H9 (cell line): Measurements from ENCODE around the gene ALCAM. TPM values are rescaled to one million over a fixed set of nuclear protein-coding genes. Genes with fewer than 3 reads are reported as not detected.

Experiments
- DNase-seq: peaks from one replicate; pipeline ENCODE4 v3.0.0-alpha.2; 2017
- H2AFZ ChIP-seq: one replicate; pipeline ENCODE4 v1.6.1; 2013; ENCODE audit warnings: mild to moderate bottlenecking, low read length, control low read depth, moderate library complexity
- H2AK5ac ChIP-seq: 2 replicates; pipeline ENCODE4 v1.6.1; 2013; ENCODE audit warnings: low read length, control low read depth, mixed read lengths; ENCODE audit not compliant: insufficient read length
- H2BK120ac ChIP-seq: one replicate; pipeline ENCODE4 v1.6.1; 2013; ENCODE audit warnings: low read depth, mild to moderate bottlenecking, low read length, control low read depth, inconsistent platforms; ENCODE audit not compliant: poor library complexity, severe bottlenecking
- H2BK12ac ChIP-seq: 2 replicates; pipeline ENCODE4 v1.6.1; 2013; ENCODE audit warnings: low read length, control low read depth, mixed read lengths, low read depth; ENCODE audit not compliant: insufficient read length
- H2BK15ac ChIP-seq: 2 replicates; pipeline ENCODE4 v1.6.1; 2013; ENCODE audit warnings: low read depth, low read length, control low read depth
- H2BK20ac ChIP-seq: one replicate; pipeline ENCODE4 v1.6.1; 2013; ENCODE audit warnings: low read depth, mild to moderate bottlenecking, low read length, control low read depth, inconsistent platforms; ENCODE audit not compliant: poor library complexity, severe bottlenecking
- H2BK5ac ChIP-seq: 2 replicates; pipeline ENCODE4 v1.6.1; 2013; ENCODE audit warnings: low read length, control low read depth, mixed read lengths; ENCODE audit not compliant: insufficient read length
- H3K14ac ChIP-seq: 2 replicates; pipeline ENCODE4 v1.6.1; 2013; ENCODE audit warnings: low read length, control low read depth; ENCODE audit not compliant: insufficient read depth
- H3K18ac ChIP-seq: 2 replicates; pipeline ENCODE4 v1.6.1; 2013; ENCODE audit warnings: low read depth, mild to moderate bottlenecking, mixed read lengths, low read length, control low read depth; ENCODE audit not compliant: insufficient read length
- H3K23ac ChIP-seq: 2 replicates; pipeline ENCODE4 v1.6.1; 2013; ENCODE audit warnings: low read length, control low read depth, mixed read lengths, low read depth; ENCODE audit not compliant: insufficient read length
- H3K23me2 ChIP-seq: 2 replicates; pipeline ENCODE4 v1.6.1; 2013; ENCODE audit warnings: low read depth, mild to moderate bottlenecking, mixed read lengths, low read length, control low read depth; ENCODE audit not compliant: insufficient read length, poor library complexity, severe bottlenecking
- H3K27ac ChIP-seq: 2 replicates; pipeline ENCODE4 v1.5.1; 2013; ENCODE audit warnings: low read length, control low read depth, mixed read lengths, low read depth; ENCODE audit not compliant: insufficient read length
- H3K27me3 ChIP-seq: 2 replicates; pipeline ENCODE4 v1.6.1; 2013; ENCODE audit warnings: low read length, control low read depth, inconsistent platforms; ENCODE audit not compliant: insufficient read depth
- H3K4ac ChIP-seq: 2 replicates; pipeline ENCODE4 v1.6.1; 2013; ENCODE audit warnings: low read depth, mild to moderate bottlenecking, control low read depth, inconsistent platforms, low read length, moderate library complexity
- H3K4me1 ChIP-seq: 2 replicates; pipeline ENCODE4 v1.6.1; 2013; ENCODE audit warnings: low read length, control low read depth, inconsistent platforms; ENCODE audit not compliant: insufficient read depth
- H3K4me2 ChIP-seq: 2 replicates; pipeline ENCODE4 v1.6.1; 2013; ENCODE audit warnings: low read length, control low read depth, mixed read lengths; ENCODE audit not compliant: insufficient read length, insufficient read depth
- H3K56ac ChIP-seq: 2 replicates; pipeline ENCODE4 v1.6.1; 2013; ENCODE audit warnings: low read depth, mild to moderate bottlenecking, mixed read lengths, low read length, control low read depth; ENCODE audit not compliant: insufficient read length
- H3K79me1 ChIP-seq: 2 replicates; pipeline ENCODE4 v1.6.1; 2013; ENCODE audit warnings: low read depth, mild to moderate bottlenecking, moderate library complexity, low read length, control low read depth, inconsistent platforms; ENCODE audit not compliant: insufficient read depth, poor library complexity, severe bottlenecking
- H3K79me2 ChIP-seq: 2 replicates; pipeline ENCODE4 v1.6.1; 2013; ENCODE audit warnings: low read length, control low read depth, inconsistent platforms; ENCODE audit not compliant: insufficient read depth
- H3K9ac ChIP-seq: 2 replicates; pipeline ENCODE4 v1.6.1; 2013; ENCODE audit warnings: low read length, control low read depth, mixed read lengths; ENCODE audit not compliant: insufficient read length; ENCODE audit errors: extremely low read depth
- H3K9me3 ChIP-seq: one replicate; pipeline ENCODE4 v1.6.1; 2013; ENCODE audit warnings: low read depth, low read length, inconsistent platforms; ENCODE audit not compliant: control insufficient read depth
- H3T11ph ChIP-seq: one replicate; pipeline ENCODE4 v1.6.1; 2013; ENCODE audit warnings: mild to moderate bottlenecking, low read length, control low read depth, inconsistent platforms
- H4K20me1 ChIP-seq: one replicate; pipeline ENCODE4 v1.6.1; 2013; ENCODE audit not compliant: control insufficient read depth, insufficient read length, insufficient read depth
- H4K5ac ChIP-seq: 2 replicates; pipeline ENCODE4 v1.6.1; 2013; ENCODE audit warnings: low read depth, mild to moderate bottlenecking, mixed read lengths, low read length, control low read depth; ENCODE audit not compliant: insufficient read length
- H4K8ac ChIP-seq: replicated peaks from 2 replicates; pipeline ENCODE4 v1.6.1; 2013; ENCODE audit warnings: low read length, control low read depth, mixed read lengths, low read depth; ENCODE audit not compliant: insufficient read length
- H4K91ac ChIP-seq: 2 replicates; pipeline ENCODE4 v1.6.1; 2013; ENCODE audit warnings: low read depth, mild to moderate bottlenecking, moderate library complexity, mixed read lengths, low read length, control low read depth; ENCODE audit not compliant: insufficient read length
- H3K27ac Mint-ChIP-seq, 3 experiments: 2 replicates in 2 of 3; 3 replicates in 1 of 3; pipeline ENCODE4 v1.8.0; 2020 to 2021; ENCODE audit warnings: mixed read lengths in 3 of 3, mild to moderate bottlenecking in 1 of 3, moderate library complexity in 1 of 3
- H3K27me3 Mint-ChIP-seq: 2 replicates; pipeline ENCODE4 v1.8.0; 2021; ENCODE audit warnings: low read depth, mild to moderate bottlenecking, moderate library complexity, mixed read lengths
- H3K36me3 Mint-ChIP-seq, 3 experiments: 2 replicates in 2 of 3; 3 replicates in 1 of 3; pipeline ENCODE4 v1.8.0; 2020 to 2021; ENCODE audit warnings: low read depth in 3 of 3, mixed read lengths in 3 of 3; ENCODE audit not compliant: insufficient read depth in 1 of 3
- H3K4me1 Mint-ChIP-seq, 2 experiments: 2 replicates each; pipeline ENCODE4 v1.8.0; 2020; ENCODE audit warnings: mixed read lengths in 2 of 2
- H3K4me3 Mint-ChIP-seq, 2 experiments: 2 replicates in 1 of 2; 3 replicates in 1 of 2; pipeline ENCODE4 v1.8.0; 2020 to 2021; ENCODE audit warnings: mild to moderate bottlenecking in 2 of 2, mixed read lengths in 2 of 2, moderate library complexity in 1 of 2
- H3K9me3 Mint-ChIP-seq, 2 experiments: 2 replicates in 1 of 2; 3 replicates in 1 of 2; pipeline ENCODE4 v1.8.0; 2020; ENCODE audit warnings: mild to moderate bottlenecking in 2 of 2, mixed read lengths in 2 of 2, moderate library complexity in 1 of 2
- CTCF ChIP-seq: fragments of 200-600 bp; sonication (generic); conservative IDR thresholded peaks from 3 replicates; pipeline ENCODE4 v1.8.0; 2021; ENCODE audit warnings: antibody characterized with exemption, mild to moderate bottlenecking
- WGBS: extraction: QIAGEN DNeasy Blood & Tissue Kit; methylation state at CpG from one replicate; pipeline ENCODE4 v1.1.7; 2013; ENCODE audit warnings: missing lambda C conversion rate, low lambda C conversion rate, mixed read lengths; ENCODE audit not compliant: insufficient read length; ENCODE audit errors: extremely low coverage; 5-methylcytosine and 5-hydroxymethylcytosine counted together
- total RNA-seq: library from RNA; stranded (reverse); gene quantifications from 2 replicates; pipeline ENCODE4 v1.2.1, GENCODE V29; 2021

ALCAM gene
- total RNA-seq, 1 experiment from 2014 or later, result 43.7 TPM

DNA sequence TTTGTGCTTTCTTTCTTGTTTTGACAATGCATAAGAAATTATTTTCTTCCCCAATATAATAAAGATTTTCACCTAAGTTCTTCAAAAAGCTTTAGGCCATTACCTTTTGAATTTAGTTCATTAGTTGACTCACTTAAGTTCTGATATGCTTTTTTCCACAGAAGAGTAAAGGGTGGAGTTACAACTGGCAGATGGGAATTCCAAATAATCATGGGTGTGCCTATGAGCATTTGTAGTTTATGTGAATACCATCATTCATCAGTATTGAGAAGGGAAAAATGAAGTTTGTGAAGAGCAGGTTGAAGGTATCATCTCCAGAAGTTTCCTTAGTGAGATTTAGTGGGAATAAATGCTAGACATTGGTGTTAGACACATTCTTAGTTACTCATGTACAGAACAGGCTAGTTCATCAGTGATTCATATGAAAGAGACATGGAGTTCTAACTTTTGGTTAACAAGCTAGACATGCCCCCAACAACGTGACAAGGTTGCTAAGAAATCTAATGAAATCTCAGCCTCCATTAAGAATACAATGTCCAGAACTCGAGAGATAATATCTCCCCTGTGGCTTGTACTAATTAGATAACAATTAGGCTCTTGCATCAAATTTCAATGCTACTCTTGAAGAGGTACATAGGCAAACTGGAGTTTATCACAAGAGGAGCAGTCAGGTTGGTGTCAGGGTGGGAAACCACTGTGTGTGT lies 16.9 kb upstream of the ALCAM start:
- H2BK5ac ChIP-seq, result no peak overlapping the region
- Mint-ChIP-seq H3K27ac (no peak overlapping the region), H3K9me3 (no peaks in the 10 kb centered on the region; a peak in 1 of 5 replicates), H3K4me1 (peaks cover 11% of the 10 kb centered on the region in 2 experiments), H3K27me3 (peaks cover 25% of the 10 kb centered on the region), H3K36me3 (no peaks in the 10 kb centered on the region), H3K4me3 (no peak overlapping the region)
- H2BK12ac ChIP-seq, result no peak overlapping the region
- no peaks in the 10 kb centered on the region for H3K79me2 ChIP-seq
- no peaks in the 10 kb centered on the region for H3K27me3 ChIP-seq
- H3K27ac ChIP-seq, result no peak overlapping the region
- H3K9ac ChIP-seq, result no peak overlapping the region
- H3K14ac ChIP-seq, result no peak overlapping the region
- no peak overlapping the region for H3K4me2 ChIP-seq
- DNase-seq, result no peak
- H2BK20ac ChIP-seq, result no peak overlapping the region
- H4K8ac ChIP-seq, result no peak overlapping the region
- no peak overlapping the region for H2AFZ ChIP-seq
- no peak overlapping the region for H2BK15ac ChIP-seq
- no peak overlapping the region for H2BK120ac ChIP-seq
- no peak overlapping the region for H4K91ac ChIP-seq
- H3T11ph ChIP-seq, result no peak overlapping the region
- H3K18ac ChIP-seq, result no peak overlapping the region
- no CpG with 5 or more reads among the region's 2 CpGs for WGBS
- no peaks in the 10 kb centered on the region for H4K20me1 ChIP-seq
- TF ChIP-seq CTCF, result no peak
- no peaks in the 10 kb centered on the region for H3K79me1 ChIP-seq
- H3K56ac ChIP-seq, result no peak overlapping the region
- H3K4me1 ChIP-seq, result peaks cover 2% of the 10 kb centered on the region; the same call in 1 of the 2 replicates
- H3K4ac ChIP-seq, result no peak overlapping the region
- no peak overlapping the region for H4K5ac ChIP-seq
- no peak overlapping the region for H3K23ac ChIP-seq
- H3K23me2 ChIP-seq, result peaks cover 11% of the 10 kb centered on the region
- no peak overlapping the region for H2AK5ac ChIP-seq
- H3K9me3 ChIP-seq, result no peaks in the 10 kb centered on the region
